Prostate gland (tissue), 2 donors: ENCODE measurements around the gene MPZL3. TPM values are rescaled to one million over a fixed set of nuclear protein-coding genes. Genes with fewer than 3 reads are reported as not detected.

Experiments
- DNase-seq: peaks from one replicate; pipeline ENCODE4 v3.0.0-alpha.2; 2019; ENCODE audit warnings: low spot score
- H3K27ac ChIP-seq, 2 donors: fragments of 200-600 bp; sonication (generic); 2 replicates each; pipeline ENCODE4 v1.5.1; 2017 to 2019
- H3K27me3 ChIP-seq: fragments of 200-600 bp; sonication (generic); replicated peaks from 2 replicates; pipeline ENCODE4 v1.5.1; 2019; ENCODE audit not compliant: insufficient read depth
- H3K36me3 ChIP-seq, 2 donors: fragments of 200-600 bp; sonication (generic); 1 replicate in 1 of 2; 2 replicates in 1 of 2; pipeline versions ENCODE4 v1.5.1 to v1.8.1; 2017 to 2019
- H3K4me1 ChIP-seq: fragments of 200-600 bp; sonication (generic); replicated peaks from 2 replicates; pipeline ENCODE4 v1.5.1; 2019
- H3K4me3 ChIP-seq, 2 donors: fragments of 200-600 bp; sonication (generic); 2 replicates each; pipeline ENCODE4 v1.5.1; 2017 to 2019
- H3K9me3 ChIP-seq: fragments of 200-600 bp; sonication (generic); 2 replicates; pipeline ENCODE4 v1.5.1; 2017
- CTCF ChIP-seq, 4 experiments: fragments of 200-600 bp in 2 of 4; fragments of 450-650 bp in 2 of 4; sonication (generic) in 2 of 4; IDR thresholded peaks; 1 replicate in 3 of 4; 2 replicates in 1 of 4; pipeline ENCODE4 v1.5.1; 2016 to 2019; ENCODE audit warnings: antibody characterized with exemption in 4 of 4, mild to moderate bottlenecking in 2 of 4, moderate library complexity in 2 of 4
- POLR2A ChIP-seq: fragments of 450-650 bp; IDR thresholded peaks from one replicate; pipeline ENCODE4 v1.6.1; 2016; ENCODE audit warnings: antibody characterized with exemption, mild to moderate bottlenecking
- POLR2AphosphoS5 ChIP-seq: sonication (generic); formaldehyde crosslinking; IDR thresholded peaks from one replicate; pipeline ENCODE4 v1.6.1; 2017; ENCODE audit warnings: antibody characterized with exemption
- WGBS: methylation state at CpG from one replicate; pipeline ENCODE4 v1.1.5; 2018; 5-methylcytosine and 5-hydroxymethylcytosine counted together
- intact Hi-C: fragments of 100-400 bp; cut with DNase I; formaldehyde crosslinking; loops from one replicate; pipeline ENCODE4 v1.14.2; 2022
- total RNA-seq, 2 donors: library from RNA; depleted of rRNA; stranded (reverse); fragments of >200 nt; gene quantifications; one replicate each; pipeline ENCODE4 v1.1.0, GENCODE V29; 2016

MPZL3 gene
- total RNA-seq, 2 donors from 2014 or later: 6.2 to 13.0 TPM

- WGBS: 85% methylated on average over 5 of the region's 5 CpGs
- DNase-seq: no peak
- Histone ChIP-seq H3K27me3 (no peaks in the 10 kb centered on the region), H3K4me1 (no peaks in the 10 kb centered on the region), H3K4me3 (no peak overlapping the region), H3K27ac (no peak overlapping the region), H3K36me3 (no peaks in the 10 kb centered on the region), H3K9me3 (no peaks in the 10 kb centered on the region)
- intact Hi-C loops: no loop called here
- no peak for TF ChIP-seq CTCF (IDR thresholded peaks at IDR 0.05)
- TF ChIP-seq POLR2A: no peak
- no peak for TF ChIP-seq POLR2AphosphoS5
These were observed 17.3 kb downstream of the MPZL3 start for GRCh38 chr11:118234833-118235232.

- Histone ChIP-seq H3K4me1 (no peaks in the 10 kb centered on the region), H3K36me3 (no peaks in the 10 kb centered on the region), H3K9me3 (no peaks in the 10 kb centered on the region), H3K27me3 (no peaks in the 10 kb centered on the region), H3K4me3 (no peak overlapping the region), H3K27ac (no peak overlapping the region)
- intact Hi-C loops: no loop called here
- TF ChIP-seq POLR2AphosphoS5 (no peak), CTCF (IDR thresholded peaks at IDR 0.05) (no peak), POLR2A (no peak)
- WGBS: 95% methylated on average over 1 of the region's 1 CpG
- no peak for DNase-seq
These were observed 18.3 kb downstream of the MPZL3 start for GRCh38 chr11:118233850-118234249.

- intact Hi-C loops: no loop called here
- Histone ChIP-seq H3K4me1 (no peaks in the 10 kb centered on the region), H3K27me3 (no peaks in the 10 kb centered on the region), H3K9me3 (no peaks in the 10 kb centered on the region), H3K36me3 (no peaks in the 10 kb centered on the region), H3K4me3 (no peak overlapping the region), H3K27ac (no peak overlapping the region)
- 92% methylated on average over 5 of the region's 5 CpGs for WGBS
- no peak for TF ChIP-seq POLR2A
- no peak for TF ChIP-seq CTCF (IDR thresholded peaks at IDR 0.05)
- no peak for TF ChIP-seq POLR2AphosphoS5
- no peak for DNase-seq
These were observed 18.8 kb downstream of the MPZL3 start for GRCh38 chr11:118233377-118233776.

- TF ChIP-seq POLR2AphosphoS5 (no peak), CTCF (IDR thresholded peaks at IDR 0.05) (no peak), POLR2A (no peak)
- H3K27ac ChIP-seq: no peak overlapping the region
- no peaks in the 10 kb centered on the region for H3K27me3 ChIP-seq
- H3K36me3 ChIP-seq: no peaks in the 10 kb centered on the region
- no peaks in the 10 kb centered on the region for H3K9me3 ChIP-seq
- no peak for DNase-seq
- WGBS: 67% methylated on average over 1 of the region's 1 CpG
- intact Hi-C loops: no loop called here
- H3K4me3 ChIP-seq: no peak overlapping the region
- H3K4me1 ChIP-seq: no peaks in the 10 kb centered on the region
These were observed 19.5 kb downstream of the MPZL3 start for GRCh38 chr11:118232659-118233058.

- DNase-seq: no peak
- no peaks in the 10 kb centered on the region for H3K9me3 ChIP-seq
- H3K27ac ChIP-seq: no peak overlapping the region
- no peak overlapping the region for H3K4me3 ChIP-seq
- TF ChIP-seq POLR2A: no peak
- H3K36me3 ChIP-seq: no peaks in the 10 kb centered on the region
- no peaks in the 10 kb centered on the region for H3K4me1 ChIP-seq
- intact Hi-C loops: no loop called here
- no peaks in the 10 kb centered on the region for H3K27me3 ChIP-seq
These were observed 20.7 kb downstream of the MPZL3 start for GRCh38 chr11:118231461-118231860.
